Putamen (tissue), 1 donor: ENCODE measurements around the gene OOEP.

ENCODE experiments used
- DNase-seq: peaks from one replicate; pipeline ENCODE4 v3.0.0-alpha.2; 2016; ENCODE audit warnings: low spot score

Gene OOEP

DNA sequence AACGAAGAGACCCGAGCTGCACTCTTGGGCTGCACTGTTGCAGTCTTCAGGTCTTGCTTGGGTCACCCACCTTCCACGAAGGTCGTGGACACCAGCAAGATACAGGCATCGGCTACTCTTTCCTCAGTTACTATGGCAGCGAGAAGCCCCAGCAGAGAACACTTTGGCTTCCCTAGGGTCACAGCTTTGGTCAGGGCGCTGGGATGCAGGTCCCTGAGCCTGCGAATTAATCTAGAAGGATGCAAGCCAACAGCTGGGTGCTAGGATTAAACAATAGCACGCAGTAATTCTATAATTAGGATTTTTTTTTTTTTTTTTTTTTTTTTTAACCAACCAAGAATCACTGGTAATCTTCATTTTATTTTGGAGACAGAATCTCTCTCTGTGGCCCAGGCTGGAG, 5.1 kb downstream of the OOEP start:
- no peak for DNase-seq

DNA sequence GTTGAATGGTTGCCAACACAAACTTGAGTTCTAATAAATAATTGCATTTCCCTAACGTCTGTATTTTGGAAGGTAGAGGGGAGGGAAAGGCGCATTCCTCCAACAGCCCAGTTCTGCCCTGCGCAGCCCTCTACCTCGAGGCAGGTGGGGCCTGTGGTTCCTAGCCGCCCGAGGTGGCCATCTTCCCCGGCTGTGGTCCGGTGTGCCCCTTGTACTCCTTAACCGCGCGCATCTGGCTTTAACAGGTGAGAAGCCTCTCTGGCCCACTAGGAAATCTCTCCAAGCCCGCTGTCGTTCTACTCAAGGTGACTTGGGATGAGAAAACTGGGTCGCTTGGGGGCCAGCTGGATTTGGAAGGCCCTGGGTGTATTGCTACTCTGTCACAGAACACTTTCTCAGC, 5.6 kb downstream of the OOEP start:
- DNase-seq, result no peak

DNA sequence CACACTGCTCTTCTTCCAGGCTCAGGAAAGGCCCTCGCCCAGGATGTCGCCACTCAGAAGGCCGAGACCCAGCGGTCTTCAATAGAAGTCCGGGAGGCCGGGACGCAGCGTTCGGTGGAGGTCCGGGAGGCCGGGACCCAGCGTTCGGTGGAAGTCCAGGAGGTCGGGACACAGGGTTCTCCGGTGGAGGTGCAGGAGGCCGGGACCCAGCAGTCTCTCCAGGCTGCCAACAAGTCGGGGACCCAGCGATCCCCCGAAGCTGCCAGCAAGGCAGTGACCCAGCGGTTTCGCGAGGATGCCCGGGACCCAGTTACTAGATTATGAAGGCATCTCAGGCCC, 6.2 kb downstream of the OOEP start:
- DNase-seq, result no peak

DNA sequence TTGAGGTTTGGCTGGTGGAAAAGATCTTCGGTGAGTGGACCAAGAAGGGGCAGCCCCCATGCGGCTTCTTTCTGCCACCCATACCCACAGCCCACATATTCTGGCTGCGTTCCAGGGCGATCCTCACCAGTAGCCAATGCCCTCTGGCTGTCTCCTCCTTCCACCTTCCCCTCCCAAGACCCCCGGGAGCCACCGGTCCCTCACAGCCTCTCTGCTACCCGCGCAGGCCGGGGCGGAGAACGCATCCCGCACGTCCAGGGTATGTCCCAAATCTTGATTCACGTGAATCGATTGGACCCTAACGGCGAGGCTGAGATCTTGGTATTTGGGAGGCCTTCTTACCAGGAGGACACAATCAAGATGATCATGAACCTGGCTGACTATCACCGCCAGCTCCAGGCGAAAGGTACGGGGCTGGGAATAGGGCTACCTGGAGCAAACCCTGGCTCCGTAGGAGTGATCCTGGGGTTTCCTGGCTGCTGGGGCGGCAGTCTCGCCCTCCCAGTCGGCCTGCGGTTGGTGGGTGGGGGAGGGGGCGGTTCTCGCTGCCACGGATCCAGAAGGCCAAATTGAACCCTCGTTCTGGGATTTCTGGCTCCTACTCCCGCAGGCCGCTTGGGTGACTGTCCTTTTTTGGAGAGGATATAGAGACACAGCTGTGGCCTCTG, 6.7 kb downstream of the OOEP start:
- DNase-seq, result no peak

DNA sequence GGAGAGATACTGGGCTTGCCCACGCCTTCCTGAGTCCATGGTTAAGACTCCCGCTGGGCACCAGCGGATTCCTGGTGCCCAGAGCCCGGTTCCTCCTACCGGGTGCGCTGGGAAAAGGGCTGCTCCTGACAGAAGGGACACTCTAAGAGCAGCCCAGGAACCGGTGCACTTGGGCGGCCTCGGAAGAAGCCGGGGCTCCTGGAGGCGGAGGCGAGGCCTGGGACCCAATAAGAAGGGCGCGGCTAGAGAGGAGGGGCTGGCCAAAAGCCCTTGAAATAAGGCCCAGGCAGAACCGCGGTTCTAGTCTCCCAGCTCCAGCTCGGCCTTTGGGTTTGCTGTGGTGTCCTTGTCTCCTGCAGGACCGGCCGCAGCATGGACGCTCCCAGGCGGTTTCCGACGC, 7.3 kb downstream of the OOEP start, which contains the start of gene KHDC3L:
KHDC3L (plus strand) TSS at position 301 of the 400 bp plus-strand sequence; CDS start at position 373, 72 bp downstream.
- DNase-seq, result no peak

DNA sequence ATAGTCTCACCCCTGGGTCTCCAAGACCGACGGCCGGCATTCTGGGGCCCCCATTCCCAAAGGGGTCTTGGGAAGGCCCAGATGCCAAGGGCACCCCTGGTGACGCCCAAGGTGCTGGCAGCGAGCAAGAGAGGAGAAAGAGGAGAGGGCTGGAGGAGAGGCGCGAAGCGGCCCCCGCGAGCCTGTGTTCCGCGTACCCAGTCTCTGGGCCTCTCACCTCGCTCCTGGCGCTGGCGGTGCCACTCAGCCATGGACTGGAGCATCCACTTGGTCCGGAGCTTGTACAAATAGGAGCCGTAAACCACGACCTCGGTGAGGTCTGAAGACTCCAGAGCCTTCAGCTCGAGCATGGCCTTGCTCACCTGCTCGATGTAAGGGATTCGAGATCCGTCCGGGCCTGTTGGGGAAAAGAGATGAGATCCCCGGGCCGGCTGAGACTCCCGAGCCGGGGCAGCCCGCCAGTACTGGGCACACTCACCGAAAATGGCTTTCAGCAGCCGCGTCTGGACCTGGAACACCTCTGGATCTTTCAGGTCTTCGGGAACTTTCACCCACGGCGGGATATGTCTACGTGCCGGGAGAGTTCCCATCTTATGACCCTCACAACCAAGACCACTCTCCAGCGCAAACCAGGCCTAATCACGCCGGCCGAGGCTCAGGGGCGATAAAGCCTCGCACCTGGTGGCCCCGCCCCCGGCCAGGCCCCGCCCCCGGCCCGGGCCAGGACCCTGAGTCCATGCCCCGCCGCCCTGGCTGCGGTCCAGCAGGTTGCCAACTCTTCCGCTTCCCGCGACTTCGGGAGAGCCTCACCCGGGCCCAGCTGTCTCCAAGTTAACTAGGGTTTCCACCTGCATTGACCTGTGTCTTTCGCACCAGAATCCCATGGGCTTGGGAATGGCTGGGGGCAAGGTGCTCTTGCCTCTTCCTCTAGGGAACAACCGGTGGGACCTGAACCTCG, 15.8 kb downstream of the OOEP start, which contains the start of gene DPPA5:
DPPA5 (minus strand) TSS at position 641 of the 958 bp plus-strand sequence; CDS start at position 590, 51 bp downstream.
- DNase-seq, result no peak

DNA sequence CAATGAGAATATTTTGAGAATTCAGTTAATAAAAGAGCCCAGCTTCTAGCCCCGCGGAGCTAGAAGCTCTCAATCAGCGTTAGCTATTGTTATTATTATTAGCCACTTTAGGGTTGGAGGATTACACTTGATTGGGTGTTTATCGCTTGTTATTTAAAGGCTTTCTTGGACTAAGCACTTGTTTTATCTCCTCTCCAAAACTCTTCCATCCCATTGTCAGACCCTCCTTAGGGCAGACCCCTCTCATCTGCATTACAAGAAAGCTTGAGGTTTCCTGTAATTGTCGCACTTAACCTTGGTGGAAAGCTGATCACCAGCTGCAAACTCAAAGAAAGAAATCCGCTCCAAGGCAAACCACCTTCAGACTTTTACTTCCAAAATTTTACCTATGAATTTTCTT, 20.4 kb downstream of the OOEP start:
- no peak for DNase-seq

DNA sequence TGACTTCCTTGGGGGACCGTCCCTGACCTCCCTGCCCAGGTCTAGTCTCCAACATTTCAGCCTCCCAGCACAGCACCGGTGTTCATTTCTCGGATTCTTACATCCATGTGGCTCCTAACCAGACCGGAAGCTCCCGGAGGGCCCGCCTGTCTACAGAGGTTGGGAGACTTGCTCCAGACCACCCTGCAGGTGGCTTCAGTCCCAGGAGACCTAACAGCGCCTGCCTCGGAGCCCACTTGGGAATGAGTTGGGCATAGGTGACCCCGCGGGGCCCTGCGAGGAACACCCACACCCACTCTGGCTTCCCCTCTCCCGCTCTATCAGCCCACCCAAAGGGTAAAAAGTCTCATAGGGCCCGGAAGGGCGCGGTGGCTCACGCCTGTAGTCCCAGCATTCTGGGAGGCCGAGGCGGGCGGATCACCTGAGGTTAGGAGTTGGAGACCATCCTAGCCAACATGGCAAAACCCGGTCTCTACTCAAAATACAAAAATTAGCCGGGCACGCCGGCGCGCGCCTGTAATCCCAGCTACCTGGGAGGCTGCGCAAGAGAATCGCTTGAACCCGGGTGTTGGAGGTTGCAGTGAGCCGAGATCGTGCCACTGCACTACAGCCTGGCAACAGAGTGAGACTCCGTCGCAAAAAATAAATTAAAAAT, 21.0 kb downstream of the OOEP start:
- DNase-seq, result no peak

DNA sequence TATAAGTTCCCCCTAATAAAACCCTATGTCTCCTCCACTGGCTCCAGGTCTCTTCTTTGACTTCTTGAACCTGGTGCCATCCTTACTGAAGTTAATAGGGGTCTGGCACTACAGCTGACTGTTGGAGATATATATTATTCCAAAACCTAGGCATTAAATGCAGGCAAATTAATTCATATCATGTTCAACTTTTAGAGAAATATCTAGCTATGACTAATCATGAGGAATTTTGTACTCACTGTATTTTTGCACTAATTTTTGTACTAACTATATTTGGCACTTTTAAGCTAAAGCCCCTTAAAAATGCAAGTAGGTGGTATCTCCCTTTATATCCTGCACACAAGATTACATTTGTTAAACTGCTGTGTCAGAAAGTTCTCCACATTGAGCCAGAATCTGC, 26.5 kb downstream of the OOEP start:
- no peak for DNase-seq

DNA sequence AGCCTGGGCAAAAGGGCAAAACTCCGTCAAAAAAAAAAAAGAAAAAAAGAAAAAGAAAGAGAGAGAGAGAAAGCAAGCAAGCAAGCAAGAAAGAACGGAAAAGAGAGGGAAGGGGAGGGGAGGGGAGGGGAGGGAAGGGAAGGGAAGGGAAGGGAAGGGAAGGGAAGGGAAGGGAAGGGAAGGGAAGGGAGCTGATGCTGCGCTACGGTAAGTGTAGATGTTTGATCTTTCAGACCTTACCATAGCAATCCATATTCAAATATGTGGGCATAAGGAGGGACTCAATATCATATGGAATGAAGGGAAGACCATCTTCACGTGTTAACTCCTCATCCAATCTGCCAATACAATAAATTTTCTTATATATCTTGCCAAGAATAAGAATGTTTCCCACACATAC, 27.5 kb downstream of the OOEP start:
- no peak for DNase-seq

DNA sequence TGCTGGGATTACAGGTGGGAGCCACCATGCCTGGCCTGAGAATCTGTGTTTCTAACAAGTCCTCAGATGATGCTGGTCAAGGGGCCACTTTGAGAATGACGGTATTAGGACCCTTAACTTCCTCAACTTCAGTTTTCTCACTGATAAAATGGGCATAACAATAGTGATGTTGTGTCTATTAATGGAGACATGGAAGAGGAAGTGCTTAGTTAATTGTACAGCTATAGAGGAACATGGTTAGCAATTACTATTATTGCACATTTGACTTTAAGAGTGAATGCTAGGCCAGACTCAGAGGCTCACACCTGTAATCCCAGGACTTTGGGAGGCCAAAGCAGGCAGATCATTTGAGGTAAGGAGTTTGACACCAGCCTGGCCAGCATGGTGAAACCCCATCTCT, 28.4 kb downstream of the OOEP start:
- no peak for DNase-seq

DNA sequence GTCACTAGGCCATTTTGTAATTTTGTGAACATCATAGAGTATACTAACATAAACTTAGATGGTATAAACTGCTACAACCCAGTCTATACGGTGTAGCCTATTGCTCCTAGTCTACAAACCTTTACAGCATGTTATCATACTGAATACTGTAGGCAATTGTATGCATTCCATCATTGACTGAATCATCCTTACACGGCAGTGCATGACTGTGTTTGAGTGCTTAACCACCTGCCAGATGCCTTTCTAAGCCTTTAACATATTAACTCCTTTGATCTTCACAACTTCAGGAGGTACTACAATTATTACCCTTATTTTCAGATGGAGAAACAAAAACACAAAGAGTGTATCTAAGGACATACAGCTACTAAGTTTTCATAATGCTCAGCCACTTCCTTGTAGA, 29.6 kb downstream of the OOEP start:
- DNase-seq, result no peak

DNA sequence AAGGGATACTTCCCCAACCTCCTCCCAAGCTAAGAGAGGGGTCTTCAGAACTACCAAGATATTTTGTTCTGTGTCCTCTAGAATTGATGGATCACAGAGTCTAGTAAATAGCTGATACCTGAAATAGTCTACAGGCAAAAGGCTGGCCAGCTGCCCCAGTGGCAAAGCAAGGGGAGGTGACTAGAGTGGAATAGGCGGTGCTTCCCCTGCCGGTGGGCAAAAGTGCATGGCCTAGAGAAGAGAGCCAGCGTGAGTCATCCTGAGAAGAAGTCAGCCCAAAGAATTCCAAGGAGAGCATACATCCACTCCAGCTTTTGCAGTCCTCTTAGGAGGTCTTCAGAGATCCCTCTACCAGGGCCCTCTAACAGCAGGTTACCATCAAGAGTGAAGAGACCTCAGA, 30.4 kb downstream of the OOEP start:
- DNase-seq, result no peak

DNA sequence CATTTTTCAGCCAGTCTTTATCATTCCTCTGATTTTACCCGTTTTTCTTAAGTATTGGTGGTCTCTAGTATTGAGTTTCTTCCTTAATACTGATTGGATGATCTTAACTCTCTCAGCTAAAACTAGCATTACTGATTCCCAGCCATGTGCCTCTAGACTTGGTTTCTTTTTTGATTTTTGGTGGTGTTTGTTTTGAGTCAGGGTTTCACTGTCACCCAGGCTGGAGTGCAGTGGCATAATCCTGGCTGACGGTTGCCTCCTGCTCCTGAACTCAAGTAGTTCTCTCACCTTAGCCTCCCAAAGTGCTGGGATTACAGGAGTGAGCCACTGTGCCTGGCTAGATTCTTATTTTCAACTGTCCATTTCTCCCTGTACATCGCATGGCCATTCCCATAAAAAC, 40.5 kb downstream of the OOEP start:
- DNase-seq, result no peak

DNA sequence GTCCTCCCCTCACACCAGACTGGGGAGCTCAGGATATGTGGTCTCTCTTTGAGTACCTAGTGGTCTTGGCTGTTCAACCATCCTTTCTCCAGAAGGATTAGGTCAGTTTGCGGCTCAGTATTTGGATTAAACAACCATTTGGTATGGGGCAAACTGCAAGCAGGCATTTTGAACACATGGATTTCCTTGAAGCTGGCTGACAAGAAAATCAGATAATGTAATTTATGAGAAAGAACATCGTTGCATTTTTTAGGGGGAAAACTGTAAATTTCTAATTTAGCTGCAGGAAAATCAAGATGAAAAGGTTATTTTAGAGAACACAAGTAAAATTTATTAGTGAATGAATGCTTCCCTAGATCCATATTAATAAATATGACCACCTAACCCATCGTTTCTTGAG, 40.9 kb downstream of the OOEP start:
- DNase-seq, result no peak

DNA sequence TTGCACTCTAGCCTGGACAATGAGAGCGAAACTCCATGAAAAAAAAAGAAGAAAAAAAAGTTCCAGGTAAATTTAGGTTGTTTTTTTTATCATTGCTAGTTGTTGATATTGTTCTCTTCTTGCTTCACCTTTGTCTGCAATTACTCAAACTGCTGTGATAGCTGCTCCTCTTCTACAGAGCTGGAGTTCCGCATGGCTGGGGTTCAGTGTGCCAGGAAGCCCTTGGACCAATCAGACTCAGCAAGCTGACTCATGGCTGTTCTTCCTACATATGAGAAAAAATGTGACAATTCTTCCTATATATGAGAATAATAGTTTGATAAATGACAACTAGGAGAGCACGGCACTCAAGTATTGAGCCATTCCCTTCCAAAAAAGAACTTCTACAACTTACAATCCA, 44.0 kb downstream of the OOEP start:
- DNase-seq, result no peak

DNA sequence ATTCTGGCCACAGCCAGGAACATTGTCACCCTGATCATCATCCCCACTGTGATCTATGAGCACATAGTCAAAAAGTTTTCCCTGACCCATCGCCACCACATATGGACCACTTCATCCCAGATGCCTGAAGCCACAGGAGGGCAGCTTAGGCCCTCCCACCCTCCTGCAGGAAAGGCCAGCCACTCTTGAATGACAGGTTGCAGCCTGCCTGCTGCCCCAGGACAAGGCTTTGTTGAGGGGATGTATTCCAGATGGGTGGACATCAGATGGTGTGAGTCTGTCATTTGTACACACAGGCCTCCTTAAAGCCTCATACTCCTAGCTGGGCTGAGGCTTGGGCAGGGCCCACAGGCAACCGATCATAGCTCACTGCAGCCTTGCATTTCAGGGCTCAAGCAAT, 46.4 kb downstream of the OOEP start:
- no peak for DNase-seq
